SK-N-SH treated with all-trans-retinoic acid at 6 μM for 48 hours (cell line): ENCODE data around the gene HSP90AA1.

ENCODE experiments used
- CSDC2 ChIP-seq: fragments of 250-450 bp; sonication (Bioruptor Pico); IDR thresholded peaks from 2 replicates; pipeline ENCODE4 v1.5.0; 2020; ENCODE audit warnings: mild to moderate bottlenecking, moderate library complexity
- OSR1 ChIP-seq: fragments of 250-450 bp; sonication (Bioruptor Pico); IDR thresholded peaks from 2 replicates; pipeline ENCODE4 v1.8.0; 2022; ENCODE audit warnings: moderate library complexity, mild to moderate bottlenecking, inconsistent platforms
- RARB ChIP-seq: fragments of 250-450 bp; sonication (Bioruptor Pico); IDR thresholded peaks from 2 replicates; pipeline ENCODE4 v1.8.0; 2021; ENCODE audit warnings: mild to moderate bottlenecking, moderate library complexity
- TOX ChIP-seq: fragments of 250-450 bp; sonication (Bioruptor Pico); IDR thresholded peaks from 2 replicates; pipeline ENCODE4 v1.8.0; 2021; ENCODE audit warnings: mild to moderate bottlenecking, moderate library complexity, borderline replicate concordance
- ZNF8 ChIP-seq: fragments of 450-650 bp; formaldehyde crosslinking; IDR thresholded peaks from 2 replicates; pipeline ENCODE4 v1.5.0; 2020; ENCODE audit warnings: mild to moderate bottlenecking, moderate library complexity
- TF ChIP-seq, protein P1 (sequence below): fragments of 250-450 bp; sonication (Bioruptor Pico); IDR thresholded peaks from 2 replicates; pipeline ENCODE4 v1.5.1; 2020; ENCODE audit warnings: low read depth, mild to moderate bottlenecking, moderate library complexity

DNA sequence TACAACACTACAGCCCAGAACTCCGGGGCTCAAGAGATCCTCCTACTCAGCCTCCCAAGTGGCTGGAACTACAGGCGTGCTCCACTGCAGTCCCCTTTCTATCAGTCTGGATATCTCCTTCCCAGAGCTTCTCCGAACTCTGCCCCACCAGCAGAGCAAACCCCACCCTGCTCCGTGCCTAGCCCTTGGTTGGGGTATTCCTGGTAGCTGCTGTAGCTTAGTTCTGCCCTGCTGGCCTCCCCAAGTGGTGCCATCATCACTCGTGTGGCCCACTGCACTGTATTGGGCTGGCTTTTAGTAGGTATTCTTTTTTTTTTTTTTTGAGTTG is 9.5 kb downstream of the HSP90AA1 start:
- no peak for TF ChIP-seq CSDC2 (CRISPR knock-in tag)
- TF ChIP-seq ZNF8 (CRISPR knock-in tag): no peak
- no peak for TF ChIP-seq TOX
- no peak for TF ChIP-seq OSR1 (CRISPR knock-in tag)
- TF ChIP-seq, protein P1, sequence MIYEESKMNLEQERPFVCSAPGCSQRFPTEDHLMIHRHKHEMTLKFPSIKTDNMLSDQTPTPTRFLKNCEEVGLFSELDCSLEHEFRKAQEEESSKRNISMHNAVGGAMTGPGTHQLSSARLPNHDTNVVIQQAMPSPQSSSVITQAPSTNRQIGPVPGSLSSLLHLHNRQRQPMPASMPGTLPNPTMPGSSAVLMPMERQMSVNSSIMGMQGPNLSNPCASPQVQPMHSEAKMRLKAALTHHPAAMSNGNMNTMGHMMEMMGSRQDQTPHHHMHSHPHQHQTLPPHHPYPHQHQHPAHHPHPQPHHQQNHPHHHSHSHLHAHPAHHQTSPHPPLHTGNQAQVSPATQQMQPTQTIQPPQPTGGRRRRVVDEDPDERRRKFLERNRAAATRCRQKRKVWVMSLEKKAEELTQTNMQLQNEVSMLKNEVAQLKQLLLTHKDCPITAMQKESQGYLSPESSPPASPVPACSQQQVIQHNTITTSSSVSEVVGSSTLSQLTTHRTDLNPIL (CRISPR knock-in tag): no peak
- no peak for TF ChIP-seq RARB (CRISPR knock-in tag)
